RWPE2 (cell line): Measurements from ENCODE around the gene LARP1.

Experiments used
- ATAC-seq: fragments of 200-7000 bp; cut with Tn5 transposase; 3 replicates; pipeline ENCODE4 v1.9.1; 2021; ENCODE audit warnings: low read depth
- DNase-seq: peaks from one replicate; pipeline ENCODE4 v3.0.0-alpha.2; 2020; ENCODE audit warnings: low spot score
- H3K27ac ChIP-seq: fragments of 450-650 bp; 2 replicates; pipeline ENCODE4 v1.5.1; 2017; ENCODE audit warnings: mild to moderate bottlenecking; ENCODE audit not compliant: poor library complexity, severe bottlenecking
- H3K27me3 ChIP-seq: fragments of 250-450 bp; sonication (Bioruptor Pico); 2 replicates; pipeline ENCODE4 v1.5.1; 2021; ENCODE audit warnings: mild to moderate bottlenecking, moderate library complexity; ENCODE audit not compliant: insufficient read depth, poor library complexity, severe bottlenecking
- H3K36me3 ChIP-seq: fragments of 250-450 bp; sonication (Bioruptor Pico); 2 replicates; pipeline ENCODE4 v1.5.1; 2020; ENCODE audit warnings: low read depth, mild to moderate bottlenecking, moderate library complexity
- H3K4me1 ChIP-seq: fragments of 250-450 bp; sonication (Bioruptor Pico); 2 replicates; pipeline ENCODE4 v1.5.1; 2021; ENCODE audit warnings: mild to moderate bottlenecking, moderate library complexity; ENCODE audit not compliant: insufficient read depth, poor library complexity, severe bottlenecking
- H3K4me3 ChIP-seq: fragments of 250-450 bp; sonication (Bioruptor Pico); 2 replicates; pipeline ENCODE4 v1.5.1; 2021; ENCODE audit warnings: mild to moderate bottlenecking, moderate library complexity; ENCODE audit not compliant: severe bottlenecking
- H3K9me3 ChIP-seq: fragments of 250-450 bp; sonication (Bioruptor Pico); 2 replicates; pipeline ENCODE4 v1.5.1; 2021; ENCODE audit warnings: mild to moderate bottlenecking, moderate library complexity; ENCODE audit not compliant: severe bottlenecking
- CTCF ChIP-seq: fragments of 450-650 bp; IDR thresholded peaks from one replicate; pipeline ENCODE4 v1.5.1; 2017; ENCODE audit warnings: mild to moderate bottlenecking, moderate library complexity; ENCODE audit not compliant: poor library complexity, severe bottlenecking

The LARP1 gene

GRCh38 chr5:154801083-154801482 lies 45.9 kb downstream of the LARP1 start:
- H3K27me3 ChIP-seq: no peaks in the 10 kb centered on the region
- H3K4me1 ChIP-seq: no peaks in the 10 kb centered on the region
- H3K9me3 ChIP-seq: no peaks in the 10 kb centered on the region
- DNase-seq (no peak), ATAC-seq (0 out of 3 replicates have a peak, but pooled peaks have one; percentile 37)
- no peak overlapping the region for H3K4me3 ChIP-seq
- peaks cover 98% of the 10 kb centered on the region for H3K36me3 ChIP-seq
- TF ChIP-seq CTCF: no peak
- H3K27ac ChIP-seq: no peak overlapping the region

- Histone ChIP-seq H3K27ac (no peak overlapping the region), H3K36me3 (peaks cover 99% of the 10 kb centered on the region), H3K4me1 (no peaks in the 10 kb centered on the region), H3K27me3 (no peaks in the 10 kb centered on the region), H3K4me3 (no peak overlapping the region), H3K9me3 (no peaks in the 10 kb centered on the region)
- DNase-seq: no peak
- ATAC-seq: no peak
- TF ChIP-seq CTCF: no peak
These were observed 46.9 kb downstream of the LARP1 start for GRCh38 chr5:154802050-154802449.

GRCh38 chr5:154806176-154806575 lies 51.0 kb downstream of the LARP1 start:
- Histone ChIP-seq H3K4me3 (no peak overlapping the region), H3K27ac (no peak overlapping the region), H3K9me3 (no peaks in the 10 kb centered on the region), H3K36me3 (peaks cover 99% of the 10 kb centered on the region), H3K27me3 (no peaks in the 10 kb centered on the region), H3K4me1 (no peaks in the 10 kb centered on the region)
- DNase-seq (no peak), ATAC-seq (no peak)
- no peak for TF ChIP-seq CTCF

GRCh38 chr5:154811239-154811638 lies 56.1 kb downstream of the LARP1 start:
- Histone ChIP-seq H3K36me3 (peaks cover 97% of the 10 kb centered on the region), H3K4me3 (no peak overlapping the region), H3K27ac (no peak overlapping the region), H3K9me3 (no peaks in the 10 kb centered on the region), H3K27me3 (no peaks in the 10 kb centered on the region), H3K4me1 (no peaks in the 10 kb centered on the region)
- TF ChIP-seq CTCF: no peak
- DNase-seq (no peak), ATAC-seq (no peak)

- ATAC-seq (peak; percentile 66), DNase-seq (no peak)
- Histone ChIP-seq H3K9me3 (no peaks in the 10 kb centered on the region), H3K4me1 (no peaks in the 10 kb centered on the region), H3K4me3 (no peak overlapping the region), H3K27ac (no peak overlapping the region), H3K36me3 (peaks cover 97% of the 10 kb centered on the region), H3K27me3 (no peaks in the 10 kb centered on the region)
- peak; percentile 97 for TF ChIP-seq CTCF
These were observed 56.7 kb downstream of the LARP1 start for GRCh38 chr5:154811653-154812465.
